K562 (cell line): ENCODE results near the gene KCND1. TPM values are rescaled to one million over a fixed set of nuclear protein-coding genes. Genes with fewer than 3 reads are reported as not detected.

Source experiments
- BDP1 ChIP-seq: IDR thresholded peaks from 3 replicates; pipeline ENCODE4 v1.6.1; 2011; ENCODE audit not compliant: insufficient read length, insufficient read depth
- CBX5 ChIP-seq: IDR thresholded peaks from 2 replicates; pipeline ENCODE4 v1.6.1; 2014; ENCODE audit warnings: low read depth, borderline replicate concordance
- CREB3 ChIP-seq: fragments of 450-650 bp; conservative IDR thresholded peaks from 2 replicates; pipeline ENCODE4 v1.6.1; 2016; ENCODE audit warnings: missing genetic modification characterization, low read depth, mild to moderate bottlenecking, missing compliant biosample characterization, moderate library complexity
- CTCFL ChIP-seq: IDR thresholded peaks from 2 replicates; pipeline ENCODE4 v1.6.1; 2011; ENCODE audit warnings: borderline replicate concordance, low read depth, mild to moderate bottlenecking, moderate library complexity, low read length; ENCODE audit not compliant: insufficient read depth, poor library complexity, severe bottlenecking
- FOXP4 ChIP-seq: sonication (generic); formaldehyde crosslinking; IDR thresholded peaks from 2 replicates; pipeline ENCODE4 v1.8.0; 2022; ENCODE audit warnings: mild to moderate bottlenecking, missing genetic modification reagents, borderline replicate concordance
- FUS ChIP-seq: fragments of 200-400 bp; formaldehyde crosslinking; optimal IDR thresholded peaks from 2 replicates; pipeline ENCODE3; 2017; ENCODE audit warnings: low read depth, low read length
- HCFC1 ChIP-seq: IDR thresholded peaks from 2 replicates; pipeline ENCODE4 v1.6.1; 2012; ENCODE audit warnings: low read depth, low read length, improper control_type of control experiment
- MEF2A ChIP-seq: IDR thresholded peaks from 2 replicates; pipeline ENCODE4 v1.6.1; 2011; ENCODE audit warnings: low read depth, mild to moderate bottlenecking, low read length, moderate library complexity; ENCODE audit not compliant: control insufficient read depth
- MTA1 ChIP-seq: fragments of 450-650 bp; IDR thresholded peaks from 2 replicates; pipeline ENCODE4 v1.6.1; 2017; ENCODE audit warnings: borderline replicate concordance
- POLR2AphosphoS2 ChIP-seq: IDR thresholded peaks from 2 replicates; pipeline ENCODE4 v1.6.1; 2012; ENCODE audit warnings: low read length, improper control_type of control experiment
- RBFOX2 ChIP-seq: fragments of 200-400 bp; formaldehyde crosslinking; IDR thresholded peaks from 2 replicates; pipeline ENCODE4 v1.6.1; 2017; ENCODE audit warnings: low read depth, mild to moderate bottlenecking, low read length, moderate library complexity
- RBM14 ChIP-seq: fragments of 200-400 bp; formaldehyde crosslinking; IDR thresholded peaks from 2 replicates; pipeline ENCODE4 v1.6.1; 2018; ENCODE audit warnings: low read depth, mild to moderate bottlenecking, low read length, moderate library complexity, borderline replicate concordance; ENCODE audit not compliant: insufficient read depth
- SIRT6 ChIP-seq: IDR thresholded peaks from one replicate; pipeline ENCODE4 v1.6.1; 2012; ENCODE audit warnings: low read depth, mild to moderate bottlenecking, control low read depth, inconsistent platforms, low read length, moderate library complexity
- TBP ChIP-seq: optimal IDR thresholded peaks from 2 replicates; pipeline ENCODE3; 2011; ENCODE audit warnings: low read depth, low read length, improper control_type of control experiment
- TFAM ChIP-seq: fragments of 250-450 bp; sonication (Bioruptor Pico); conservative IDR thresholded peaks from 2 replicates; pipeline ENCODE4 v1.5.0; 2021; ENCODE audit warnings: mild to moderate bottlenecking, moderate library complexity
- USF2 ChIP-seq: sonication (generic); formaldehyde crosslinking; IDR thresholded peaks from 2 replicates; pipeline ENCODE4 v1.5.0; 2020; ENCODE audit warnings: missing genetic modification reagents
- ZNF239 ChIP-seq: fragments of 250-450 bp; sonication (Bioruptor Pico); IDR thresholded peaks from 2 replicates; pipeline ENCODE4 v1.4.0; 2020; ENCODE audit warnings: mild to moderate bottlenecking
- ZNF280A ChIP-seq: fragments of 450-650 bp; IDR thresholded peaks from 2 replicates; pipeline ENCODE4 v1.6.1; 2018; ENCODE audit warnings: mild to moderate bottlenecking, low read depth; ENCODE audit not compliant: partially characterized antibody
- ZNF507 ChIP-seq: conservative IDR thresholded peaks from 2 replicates; pipeline ENCODE4 v1.6.1; 2017; ENCODE audit warnings: missing genetic modification characterization, missing compliant biosample characterization
- ZNF584 ChIP-seq: fragments of 200-800 bp; sonication (Bioruptor generic); IDR thresholded peaks from 2 replicates; pipeline ENCODE4 v1.6.1; 2016; ENCODE audit warnings: low read depth, mild to moderate bottlenecking, missing genetic modification characterization, missing compliant biosample characterization
- polyA plus RNA-seq, 8 experiments: library from polyadenylated mRNA; depleted of rRNA in 4 of 8; stranded (reverse) in 5 of 8; unstranded in 3 of 8; fragments of >200 nt; fragmentation: Nextera tagmentation in 2 of 8; fragmentation: Illumina TruSeq in 1 of 8; extraction: Ambion mirVana in 2 of 8; extraction: Trizol in 1 of 8; gene quantifications; 2 replicates each; pipeline versions ENCODE4 v1.2.1 to v1.2.3, GENCODE V29; 2011 to 2014; ENCODE audit warnings: inconsistent platforms in 1 of 8, missing spikeins in 1 of 8
- total RNA-seq, 7 experiments: library from RNA; depleted of rRNA in 6 of 7; stranded (reverse); fragments of >200 nt in 6 of 7; fragmentation: Illumina TruSeq in 2 of 7; extraction: Trizol in 2 of 7; gene quantifications; 2 replicates each; pipeline versions ENCODE4 v1.2.1 to v1.2.3, GENCODE V29; 2011 to 2021; ENCODE audit warnings: low replicate concordance in 1 of 7

Gene KCND1
- total and polyA plus RNA-seq, 9 of the 15 experiments (the other 6 are each of a cell fraction or from before 2014, with no cell fraction given), result 0.06 to 0.83 (median 0.39) TPM; not detected in 1

DNA sequence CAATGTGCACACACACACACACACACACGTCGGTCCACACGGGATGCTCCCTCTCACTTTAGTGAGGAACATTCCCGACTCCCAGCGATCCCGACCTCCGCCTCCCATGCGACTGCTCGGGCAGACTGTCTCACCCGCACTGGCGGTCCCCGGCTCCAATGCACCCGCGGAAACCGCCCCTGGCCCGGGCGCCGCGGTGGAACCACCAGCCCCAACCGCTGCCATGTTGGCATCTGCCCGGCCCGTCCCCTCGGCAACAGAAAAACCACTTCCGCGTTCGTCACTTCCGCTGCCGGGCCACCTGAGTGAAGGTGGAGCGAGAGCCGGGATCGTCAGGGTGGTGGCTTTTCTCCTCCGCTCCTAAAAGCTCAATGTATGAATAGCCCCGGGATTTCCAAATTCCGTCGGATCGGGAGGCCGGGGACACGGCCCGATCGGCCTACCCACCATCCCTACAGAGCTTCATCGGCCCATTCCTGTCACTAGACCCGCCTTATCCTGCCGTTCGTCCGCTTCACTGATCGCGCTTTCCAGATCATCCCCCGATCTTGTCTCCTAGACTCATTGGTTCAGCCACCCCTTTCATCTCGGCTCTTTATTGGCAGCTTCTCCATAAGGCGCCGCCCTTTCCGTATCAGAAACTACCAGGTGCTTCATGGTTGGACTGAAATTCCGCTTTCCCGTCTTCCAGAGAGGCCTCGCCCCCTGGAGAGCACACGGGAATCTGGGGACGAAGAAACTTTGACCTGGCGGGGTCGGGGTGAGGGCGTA, 60.0 kb downstream of the KCND1 start, which contains the start of gene SLC35A2 (continued):
- no peak for TF ChIP-seq FUS
- peak; percentile 99 for TF ChIP-seq POLR2AphosphoS2
- TF ChIP-seq RBM14, result no peak
- no peak for TF ChIP-seq CREB3 (tag)
- no peak for TF ChIP-seq ZNF507 (tag)
- TF ChIP-seq ZNF584 (CRISPR knock-in tag), result no peak
- TF ChIP-seq TFAM, result no peak
- TF ChIP-seq CBX5, result no peak
- peak; percentile 92 for TF ChIP-seq RBFOX2
- TF ChIP-seq TBP, result no peak
- no peak for TF ChIP-seq MEF2A
- no peak for TF ChIP-seq CTCFL
- TF ChIP-seq ZNF239, result no peak
- TF ChIP-seq MTA1, result no peak
- peak; percentile 53 for TF ChIP-seq HCFC1
- TF ChIP-seq ZNF280A, result no peak
- no peak for TF ChIP-seq SIRT6
- no peak for TF ChIP-seq BDP1
- TF ChIP-seq USF2 (CRISPR knock-in tag), result 0 out of 2 replicates have a peak, but pooled peaks have one; percentile 15
- no peak for TF ChIP-seq FOXP4 (CRISPR knock-in tag)
